DND-41 (cell line): ENCODE results near the gene SYT1.

Experiments
- CTCF ChIP-seq: IDR thresholded peaks from 2 replicates; pipeline ENCODE4 v1.5.1; 2012; ENCODE audit warnings: borderline replicate concordance, low read length, moderate library complexity, mild to moderate bottlenecking; ENCODE audit not compliant: poor library complexity, severe bottlenecking; ENCODE audit errors: extremely low read depth
- EZH2 ChIP-seq: IDR thresholded peaks from 3 replicates; pipeline ENCODE4 v1.6.1; 2012; ENCODE audit warnings: borderline replicate concordance, low read depth, mild to moderate bottlenecking, moderate library complexity, low read length, inconsistent platforms; ENCODE audit not compliant: severe bottlenecking

- TF ChIP-seq CTCF (no peak), EZH2 (no peak)
These were observed 538.0 kb downstream of the SYT1 start for GRCh38 chr12:79402606-79403005.
